ENCODE results near the gene CTDSP1. TPM values are rescaled to one million over a fixed set of nuclear protein-coding genes. Genes with fewer than 3 reads are reported as not detected.
A peak's percentile ranks its signal among the peaks of the same experiment; 100 is the strongest.

CTDSP1 gene
- total RNA-seq, 1 experiment from 2014 or later: 62.4 TPM

GRCh38 chr2:218422403-218423086 is 22.9 kb downstream of the CTDSP1 start:
- no peak for DNase-seq (ENCODE audit: low read depth)

- DNase-seq (ENCODE audit: low read depth): no peak
Measured at GRCh38 chr2:218423584-218423983, 23.9 kb downstream of the CTDSP1 start.

GRCh38 chr2:218425531-218425930 is 25.9 kb downstream of the CTDSP1 start:
- DNase-seq (ENCODE audit: low read depth): no peak

DNA sequence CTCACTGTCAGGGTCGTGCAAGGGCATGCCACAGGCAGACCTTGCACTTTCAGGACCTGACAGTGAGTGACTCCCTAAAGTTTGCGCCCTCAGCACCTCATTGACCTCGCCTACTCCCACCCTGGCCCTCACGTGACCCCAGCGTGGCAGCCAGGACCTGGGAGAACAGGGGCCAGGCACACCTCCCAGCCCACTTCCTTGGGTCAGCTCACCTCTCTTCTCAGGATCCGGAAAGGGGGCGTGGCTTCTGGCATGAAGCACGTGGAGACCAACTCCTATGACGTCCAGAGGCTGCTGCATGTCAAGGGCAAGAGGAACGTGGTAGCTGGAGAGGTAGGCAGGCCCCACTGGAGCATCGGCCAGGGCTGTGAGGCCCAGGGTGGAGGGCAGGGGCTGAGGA is 28.1 kb downstream of the CTDSP1 start:
- no peak for DNase-seq (ENCODE audit: low read depth)

GRCh38 chr2:218428846-218429558 is 29.3 kb downstream of the CTDSP1 start:
- DNase-seq (ENCODE audit: low read depth): no peak

DNA sequence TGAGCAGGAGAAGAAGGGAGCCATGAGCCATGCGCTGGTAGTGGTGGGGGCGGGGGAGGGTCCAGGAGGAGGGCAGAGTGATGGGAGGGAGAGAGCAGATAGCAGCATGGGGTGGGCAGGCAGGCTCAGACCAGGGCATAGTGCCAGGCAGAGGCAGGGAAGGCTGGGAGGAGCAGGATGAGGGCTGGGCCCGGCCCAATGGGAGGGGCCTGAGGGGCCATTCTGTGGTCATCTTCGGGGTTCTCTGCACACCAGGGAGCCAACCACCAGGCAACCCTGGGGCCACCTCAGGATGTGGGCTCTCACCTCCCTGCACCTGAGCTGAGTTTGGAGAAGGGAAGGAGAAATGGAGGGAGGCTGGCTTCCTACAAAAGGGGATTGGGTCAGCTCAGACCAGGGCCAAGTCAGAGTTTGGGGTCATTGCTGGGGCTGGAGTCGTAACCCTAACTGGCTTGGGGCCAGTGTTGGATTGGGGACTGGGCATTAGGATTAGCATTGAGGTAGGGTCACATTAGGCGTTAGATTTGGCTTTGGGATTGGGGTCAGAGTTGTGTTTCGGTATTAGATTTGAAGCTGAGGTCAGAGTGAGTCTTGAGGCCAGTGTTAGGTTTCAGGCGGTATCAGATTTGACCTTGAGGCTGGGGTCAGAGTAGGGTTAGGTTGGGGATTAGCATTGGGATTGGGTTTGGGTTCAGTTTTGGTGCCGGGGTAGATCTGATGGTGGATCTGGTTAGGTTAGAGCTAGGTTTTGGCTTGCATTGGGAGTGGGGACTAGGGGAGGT is 30.4 kb downstream of the CTDSP1 start:
- no peak for DNase-seq (ENCODE audit: low read depth)

GRCh38 chr2:218430721-218431120 is 31.1 kb downstream of the CTDSP1 start:
- DNase-seq (ENCODE audit: low read depth): no peak

- no peak for DNase-seq (ENCODE audit: low read depth)
Measured at GRCh38 chr2:218431878-218432277, 32.2 kb downstream of the CTDSP1 start.

- DNase-seq (ENCODE audit: low read depth): no peak
Measured at GRCh38 chr2:218432676-218433365, 33.2 kb downstream of the CTDSP1 start.

GRCh38 chr2:218434456-218434855 is 34.8 kb downstream of the CTDSP1 start:
- no peak for DNase-seq (ENCODE audit: low read depth)

DNA sequence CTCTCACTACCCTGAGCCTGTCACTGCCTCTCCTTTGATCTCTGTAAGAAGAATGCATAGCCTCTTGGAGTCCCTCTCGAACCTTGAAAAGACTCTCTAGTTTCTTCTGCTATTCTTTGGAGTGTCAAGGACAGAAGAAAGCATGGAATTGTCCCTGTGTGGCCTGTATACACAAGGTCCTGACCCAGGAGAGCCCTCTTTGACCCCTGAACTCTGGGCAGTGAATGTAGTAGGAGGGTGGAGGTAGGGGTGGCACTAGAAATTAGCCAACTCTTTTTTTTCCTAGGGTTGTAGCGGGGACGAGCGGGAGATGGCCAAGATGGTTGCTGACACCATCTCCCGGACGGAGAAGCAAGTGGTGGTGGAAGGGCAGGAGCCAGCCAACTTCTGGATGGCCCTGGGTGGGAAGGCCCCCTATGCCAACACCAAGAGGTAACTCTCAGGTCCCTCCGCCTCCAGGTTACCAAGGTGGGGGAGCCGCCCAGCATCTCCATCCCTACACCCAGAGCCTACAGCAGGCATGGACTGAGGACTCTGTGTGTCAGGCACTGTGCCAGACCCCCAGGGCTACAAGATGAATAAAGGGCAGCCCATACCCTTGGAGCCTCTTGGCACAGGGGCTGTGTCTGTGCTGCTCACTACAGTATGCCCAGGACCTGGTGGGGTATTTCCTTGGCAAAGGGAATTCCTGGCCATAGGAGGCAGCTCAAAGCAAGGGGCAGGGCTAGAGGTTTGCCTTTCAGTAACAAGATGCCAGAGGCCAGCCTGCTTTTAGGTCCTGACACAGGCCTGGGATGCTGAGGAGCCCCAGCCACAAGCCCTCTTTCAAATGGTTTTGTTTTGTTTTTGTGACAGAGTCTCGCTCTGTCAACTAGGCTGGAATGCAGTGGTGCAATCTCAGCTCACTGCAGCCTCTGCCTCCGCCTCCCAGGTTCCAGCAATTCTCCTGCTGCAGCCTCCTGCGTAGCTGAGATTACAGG is 35.6 kb downstream of the CTDSP1 start:
- DNase-seq (ENCODE audit: low read depth): no peak

- no peak for DNase-seq (ENCODE audit: low read depth)
Measured at GRCh38 chr2:218436992-218437391, 37.3 kb downstream of the CTDSP1 start.

DNA sequence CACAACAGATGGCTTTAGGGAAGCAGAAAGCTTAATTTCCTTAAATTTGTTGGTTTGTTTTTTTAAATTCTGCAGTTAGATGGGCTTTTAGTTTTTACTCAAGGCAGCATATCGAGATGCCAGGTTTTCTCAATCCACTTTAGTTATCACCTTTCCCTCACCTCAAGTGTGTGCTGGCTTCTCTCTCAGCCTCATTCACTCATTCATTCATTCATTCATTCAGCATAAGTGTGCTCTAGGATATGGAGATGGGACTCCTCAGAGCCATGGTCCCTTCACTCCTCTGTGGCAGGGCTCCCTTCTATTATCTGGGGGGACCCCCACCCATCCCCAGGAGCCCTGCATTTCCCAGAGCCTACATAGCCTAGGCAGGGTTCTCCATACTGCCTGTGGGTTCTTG is 38.3 kb downstream of the CTDSP1 start:
- DNase-seq (ENCODE audit: low read depth): no peak

DNA sequence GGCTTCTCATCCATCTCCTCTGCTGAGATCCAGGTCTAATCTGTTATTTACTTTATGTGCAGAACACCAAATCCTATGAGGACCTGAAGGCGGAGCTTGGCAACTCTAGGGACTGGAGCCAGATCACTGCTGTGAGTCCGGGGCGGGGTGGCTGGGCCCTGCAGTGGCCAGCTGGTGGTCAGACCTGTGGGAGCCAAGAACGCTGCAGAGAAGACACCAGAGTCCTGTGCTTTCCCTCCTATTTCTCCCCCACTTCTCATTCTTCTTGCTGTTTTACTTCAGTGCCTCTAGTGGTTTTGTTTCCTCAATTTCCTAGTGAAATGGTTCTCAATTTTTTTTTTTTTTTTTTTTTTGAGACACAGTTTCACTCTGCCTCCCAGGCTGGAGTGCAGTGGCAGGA is 38.9 kb downstream of the CTDSP1 start:
- DNase-seq (ENCODE audit: low read depth): no peak

DNA sequence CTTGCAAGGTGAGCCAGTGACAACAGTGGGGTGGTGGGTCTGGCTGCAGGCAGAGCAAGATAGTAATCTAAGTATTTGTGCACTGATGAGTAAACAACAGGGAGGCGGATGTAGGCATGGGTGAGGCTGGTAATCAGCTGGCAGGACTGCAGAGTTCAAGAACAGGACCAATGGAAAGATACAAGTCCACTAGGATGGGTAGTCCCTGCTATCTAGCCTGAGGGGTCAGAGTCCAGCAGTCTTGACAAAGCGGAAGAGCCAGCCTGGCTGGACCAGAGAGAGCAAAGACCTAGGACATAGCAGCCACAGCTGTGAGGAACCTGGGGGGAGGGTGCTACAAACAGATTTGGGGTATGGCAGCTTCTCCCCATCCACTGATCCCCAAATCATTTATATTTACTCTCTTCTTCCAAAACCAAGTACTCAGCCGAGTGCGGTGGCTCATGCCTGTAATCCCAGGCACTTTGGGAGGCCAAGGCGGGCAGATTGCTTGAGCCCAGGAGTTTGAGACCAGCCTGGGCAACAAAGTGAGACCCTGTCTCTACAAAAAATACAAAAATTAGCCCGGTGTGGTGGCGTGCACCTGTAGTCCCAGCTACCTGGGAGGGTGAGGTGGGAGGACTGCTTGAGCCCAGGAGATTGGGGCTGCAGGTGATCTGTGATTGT is 45.2 kb downstream of the CTDSP1 start:
- no peak for DNase-seq (ENCODE audit: low read depth)

DNA sequence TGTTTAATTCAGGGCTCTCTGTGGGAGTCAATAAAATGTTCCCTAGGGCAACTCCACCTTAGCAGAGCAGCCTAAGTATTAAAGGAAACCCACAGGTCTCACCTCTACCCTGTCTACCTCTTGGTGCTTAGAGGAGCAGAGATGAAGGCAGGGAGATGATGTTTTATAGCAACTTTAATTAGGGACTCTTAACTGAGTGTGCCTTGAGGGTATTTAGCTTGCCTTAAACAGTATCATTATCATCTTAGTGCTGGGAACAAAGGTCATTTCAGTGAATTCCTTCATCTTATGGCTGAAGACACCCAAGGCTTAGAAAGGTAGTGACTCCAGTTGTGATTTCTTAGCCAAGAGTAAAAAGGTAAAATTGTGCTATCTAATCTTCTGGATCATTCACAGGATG is 45.9 kb downstream of the CTDSP1 start:
- no peak for DNase-seq (ENCODE audit: low read depth)

GRCh38 chr2:218446547-218446946 is 46.9 kb downstream of the CTDSP1 start:
- DNase-seq (ENCODE audit: low read depth): no peak

DNA sequence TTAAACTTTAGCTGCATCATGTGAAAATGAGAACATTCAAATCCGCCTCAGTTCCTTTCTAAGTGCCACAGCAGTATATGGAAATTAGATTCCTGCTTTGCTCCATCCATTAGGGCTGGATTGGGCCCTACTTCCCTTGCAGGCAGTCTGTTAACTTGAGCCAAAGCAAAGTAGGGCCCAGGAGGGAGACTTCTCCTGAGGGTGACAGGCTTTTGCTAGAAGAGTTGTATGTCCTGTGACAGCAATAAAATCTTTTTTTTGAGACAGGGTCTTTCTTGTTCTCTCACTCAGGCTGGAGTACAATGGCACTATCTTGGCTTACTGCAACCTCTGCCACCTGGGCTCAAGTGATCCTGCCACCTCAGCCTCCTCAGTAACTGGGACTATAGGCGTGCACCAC is 47.4 kb downstream of the CTDSP1 start:
- DNase-seq (ENCODE audit: low read depth): no peak

DNA sequence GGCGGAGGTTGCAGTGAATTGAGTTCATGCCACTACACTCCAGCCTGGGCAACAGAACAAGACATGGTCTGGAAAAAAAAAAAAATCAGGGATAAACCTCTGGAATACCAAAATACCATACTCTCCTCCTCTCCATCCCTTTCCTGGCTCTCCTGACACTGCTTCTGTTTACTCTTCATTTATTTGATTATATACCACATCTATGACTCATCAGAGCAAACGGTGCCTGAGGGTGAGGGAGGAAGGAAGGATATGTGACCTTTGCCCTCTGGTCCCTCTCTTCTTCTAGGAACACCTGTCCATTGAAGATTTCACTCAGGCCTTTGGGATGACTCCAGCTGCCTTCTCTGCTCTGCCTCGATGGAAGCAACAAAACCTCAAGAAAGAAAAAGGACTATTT is 49.3 kb downstream of the CTDSP1 start:
- DNase-seq (ENCODE audit: low read depth): peak; percentile 81

DNA sequence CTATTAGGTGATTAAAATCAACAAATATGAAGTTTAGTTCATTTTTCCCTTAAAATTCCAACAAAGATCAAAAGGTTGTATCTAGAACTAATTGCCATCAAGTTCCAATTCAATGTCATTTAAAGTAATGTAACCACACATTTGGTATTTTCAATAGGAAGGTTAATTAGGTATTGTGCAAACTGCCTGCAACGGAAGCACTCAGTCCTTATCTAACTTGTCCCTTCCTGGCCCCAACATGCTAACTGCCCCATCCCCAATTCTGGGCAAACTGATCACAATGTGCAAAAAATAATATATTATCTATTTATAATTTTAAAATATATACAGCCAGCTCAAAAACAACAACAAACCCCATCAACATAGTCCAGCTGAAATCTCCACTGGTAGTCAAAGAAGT is 52.4 kb downstream of the CTDSP1 start:
- no peak for DNase-seq (ENCODE audit: low read depth)
